HCT116 (cell line): Measurements from ENCODE around the gene FAM120A. TPM values are rescaled to one million over a fixed set of nuclear protein-coding genes. Genes with fewer than 3 reads are reported as not detected.

Experiments used
- ATAC-seq: fragments of 200-7000 bp; cut with Tn5 transposase; 2 replicates; pipeline ENCODE4 v1.9.1; 2020; ENCODE audit warnings: mild to moderate bottlenecking, moderate library complexity
- BruUV-seq: library from RNA; stranded (reverse); fragments of 400-500 nt; replicated peaks from 2 replicates; lab custom pipeline; 2021; lab: Mats Ljungman, UMichigan
- CTCF ChIA-PET: fragments of 300-600 bp; sonication (Branson Sonifier 250); formaldehyde crosslinking; loops from one replicate; lab custom pipeline; 2021; ENCODE audit warnings: antibody characterized with exemption; lab: Charles Lee
- POLR2A ChIA-PET: fragments of 300-600, 350-600 bp; sonication (Branson Sonifier 250); formaldehyde crosslinking; loops from one replicate; lab custom pipeline; 2021; ENCODE audit warnings: antibody characterized with exemption; lab: Charles Lee
- RAD21 ChIA-PET, 2 experiments: fragments of 300-600 bp; sonication (Branson Sonifier 250); formaldehyde crosslinking; loops; one replicate each; lab custom pipeline; 2023; ENCODE audit warnings: low total read pairs in 2 of 2; ENCODE audit not compliant: uncharacterized antibody in 2 of 2, unreplicated experiment in 2 of 2, low non-redundant PET in 1 of 2; lab: Charles Lee
- DNase-seq: peaks from one replicate; pipeline ENCODE4 v3.0.0-alpha.2; 2010; ENCODE audit warnings: low read depth, low spot score
- H2AFZ ChIP-seq: fragments of 200-600 bp; shearing (Covaris generic), sonication (generic); 2 replicates; pipeline ENCODE4 v1.6.1; 2017; ENCODE audit warnings: low read depth, mixed run types, mixed read lengths, antibody characterized with exemption, low read length; ENCODE audit not compliant: poor library complexity, severe bottlenecking
- H3K27ac ChIP-seq: 2 replicates; pipeline ENCODE4 v1.5.1; 2012; ENCODE audit warnings: low read depth, low read length
- H3K27me3 ChIP-seq: fragments of 200-600 bp; sonication (generic); 2 replicates; pipeline ENCODE4 v1.6.1; 2016; ENCODE audit warnings: mixed run types, low read length, mixed read lengths; ENCODE audit not compliant: insufficient read depth
- H3K36me3 ChIP-seq, 2 experiments: fragments of 200-500 bp in 1 of 2; fragments of 200-600 bp in 1 of 2; sonication (Bioruptor generic) in 1 of 2; sonication (generic) in 1 of 2; 2 replicates each; pipeline versions ENCODE4 v1.5.1 to v1.6.1; 2014 to 2016; ENCODE audit warnings: low read length in 2 of 2, inconsistent platforms in 1 of 2, mixed read lengths in 1 of 2, mixed run types in 1 of 2; ENCODE audit not compliant: insufficient read depth in 2 of 2, control insufficient read depth in 1 of 2
- H3K4me1 ChIP-seq, 2 experiments: fragments of 200-600 bp in 1 of 2; sonication (generic) in 1 of 2; 2 replicates each; pipeline versions ENCODE4 v1.5.1 to v1.6.1; 2012 to 2017; ENCODE audit warnings: low read length in 2 of 2, inconsistent platforms in 1 of 2, mild to moderate bottlenecking in 1 of 2, mixed read lengths in 1 of 2, mixed run types in 1 of 2, moderate library complexity in 1 of 2; ENCODE audit not compliant: insufficient read depth in 2 of 2, control insufficient read depth in 1 of 2
- H3K4me2 ChIP-seq: fragments of 200-600 bp; sonication (generic); 2 replicates; pipeline ENCODE4 v1.6.1; 2017; ENCODE audit warnings: mixed run types, low read length, mixed read lengths
- H3K4me3 ChIP-seq, 2 experiments: fragments of 200-600 bp in 1 of 2; sonication (generic) in 1 of 2; replicated peaks in 1 of 2; 2 replicates each; pipeline ENCODE4 v1.5.1; 2011 to 2016; ENCODE audit warnings: low read length in 2 of 2, control low read depth in 1 of 2, low read depth in 1 of 2, mild to moderate bottlenecking in 1 of 2, mixed read lengths in 1 of 2, mixed run types in 1 of 2
- H3K79me2 ChIP-seq: fragments of 200-600 bp; sonication (generic); 2 replicates; pipeline ENCODE4 v1.6.1; 2017; ENCODE audit warnings: mild to moderate bottlenecking, mixed run types, low read length, moderate library complexity, mixed read lengths; ENCODE audit not compliant: insufficient read depth
- H3K9ac ChIP-seq: fragments of 200-600 bp; sonication (generic); 2 replicates; pipeline ENCODE4 v1.6.1; 2016; ENCODE audit warnings: low read length, mixed read lengths
- H3K9me2 ChIP-seq: fragments of 200-600 bp; sonication (generic), shearing (Covaris generic); 2 replicates; pipeline ENCODE4 v1.6.1; 2017; ENCODE audit warnings: mixed run types, mild to moderate bottlenecking, moderate library complexity; ENCODE audit not compliant: insufficient read depth
- H3K9me3 ChIP-seq, 2 experiments: fragments of 200-500 bp in 1 of 2; fragments of 200-600 bp in 1 of 2; sonication (Bioruptor generic) in 1 of 2; sonication (generic) in 1 of 2; 2 replicates each; pipeline ENCODE4 v1.6.1; 2014 to 2017; ENCODE audit warnings: low read length in 2 of 2, mixed read lengths in 2 of 2, inconsistent platforms in 1 of 2, low read depth in 1 of 2, mild to moderate bottlenecking in 1 of 2, mixed run types in 1 of 2, moderate library complexity in 1 of 2; ENCODE audit not compliant: control insufficient read depth in 1 of 2, insufficient read depth in 1 of 2
- H4K20me1 ChIP-seq: fragments of 200-600 bp; sonication (generic), shearing (Covaris generic); 2 replicates; pipeline ENCODE4 v1.6.1; 2017; ENCODE audit warnings: mixed run types, mild to moderate bottlenecking, moderate library complexity; ENCODE audit not compliant: insufficient read depth
- POLR2A ChIP-seq: IDR thresholded peaks from 2 replicates; pipeline ENCODE4 v1.7.0; 2011; ENCODE audit warnings: borderline replicate concordance; ENCODE audit not compliant: insufficient read depth, insufficient read length; ENCODE audit errors: extremely low read depth
- RAD21 ChIP-seq: IDR thresholded peaks from 2 replicates; pipeline ENCODE4 v1.6.1; 2012; ENCODE audit warnings: low read depth, mild to moderate bottlenecking
- TCF7L2 ChIP-seq: IDR thresholded peaks from 2 replicates; pipeline ENCODE4 v1.7.0; 2011; ENCODE audit warnings: borderline replicate concordance, inconsistent platforms; ENCODE audit not compliant: insufficient read depth, insufficient read length; ENCODE audit errors: extremely low read depth
- intact Hi-C: fragments of 100-400 bp; cut with micrococcal nuclease; formaldehyde crosslinking; loops from 2 replicates; pipeline ENCODE4 v1.10.0; 2022
- total RNA-seq: library from RNA; stranded (reverse); gene quantifications from one replicate; pipeline ENCODE4 v1.2.1, GENCODE V29; 2021; ENCODE audit not compliant: unreplicated experiment
- TF ChIP-seq, protein P1 (sequence below), 3 experiments: fragments of 200-600 bp in 1 of 3; sonication (generic) in 1 of 3; IDR thresholded peaks in 2 of 3; conservative IDR thresholded peaks in 1 of 3; 2 replicates each; pipeline ENCODE4 v1.5.1; 2012 to 2017; ENCODE audit warnings: low read depth in 2 of 3, low read length in 2 of 3, antibody characterized with exemption in 1 of 3, borderline replicate concordance in 1 of 3, control low read depth in 1 of 3, mild to moderate bottlenecking in 1 of 3, mixed read lengths in 1 of 3, mixed run types in 1 of 3, moderate library complexity in 1 of 3; ENCODE audit not compliant: insufficient read depth in 1 of 3
- TF ChIP-seq, protein P2 (sequence below): IDR thresholded peaks from 2 replicates; pipeline ENCODE4 v1.6.1; 2012; ENCODE audit warnings: low read depth

The FAM120A gene
- total RNA-seq, 1 experiment from 2014 or later: 122 TPM

DNA sequence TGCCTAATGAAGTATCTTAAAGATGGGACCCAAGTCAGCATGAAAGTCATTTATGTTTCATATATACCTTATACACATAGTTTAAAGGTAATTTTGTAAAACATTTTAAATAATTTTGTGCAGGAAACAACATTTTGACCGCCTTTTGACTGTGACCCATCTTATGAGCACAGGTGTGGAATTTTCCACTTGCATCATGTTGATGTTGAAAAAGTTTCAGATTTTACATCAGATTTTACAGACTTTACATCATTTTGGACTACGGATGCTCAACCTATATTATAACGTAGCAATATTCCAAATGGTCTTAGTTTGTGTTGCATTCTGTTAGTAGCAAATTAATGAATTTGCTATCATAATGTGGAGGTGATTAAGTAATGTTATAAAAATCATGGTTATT, 23.6 kb downstream of the FAM120A start:
- H3K9me3 ChIP-seq: no peaks in the 10 kb centered on the region
- ChIA-PET RAD21 (no interaction called here), POLR2A (no interaction called here), CTCF (no interaction called here)
- H3K27me3 ChIP-seq: no peaks in the 10 kb centered on the region
- intact Hi-C loops: no loop called here
- no peak for DNase-seq
- no peak overlapping the region for H3K4me3 ChIP-seq
- H3K79me2 ChIP-seq: peaks cover 96% of the 10 kb centered on the region
- H3K9me2 ChIP-seq: no peaks in the 10 kb centered on the region
- peaks cover 19% of the 10 kb centered on the region; the same call in 1 of the 2 replicates for H4K20me1 ChIP-seq
- ATAC-seq: no peak
- H2AFZ ChIP-seq: no peak overlapping the region
- no TSS peak for BruUV-seq
- no peak overlapping the region for H3K9ac ChIP-seq
- H3K27ac ChIP-seq: no peak overlapping the region
- TF ChIP-seq, protein P1, sequence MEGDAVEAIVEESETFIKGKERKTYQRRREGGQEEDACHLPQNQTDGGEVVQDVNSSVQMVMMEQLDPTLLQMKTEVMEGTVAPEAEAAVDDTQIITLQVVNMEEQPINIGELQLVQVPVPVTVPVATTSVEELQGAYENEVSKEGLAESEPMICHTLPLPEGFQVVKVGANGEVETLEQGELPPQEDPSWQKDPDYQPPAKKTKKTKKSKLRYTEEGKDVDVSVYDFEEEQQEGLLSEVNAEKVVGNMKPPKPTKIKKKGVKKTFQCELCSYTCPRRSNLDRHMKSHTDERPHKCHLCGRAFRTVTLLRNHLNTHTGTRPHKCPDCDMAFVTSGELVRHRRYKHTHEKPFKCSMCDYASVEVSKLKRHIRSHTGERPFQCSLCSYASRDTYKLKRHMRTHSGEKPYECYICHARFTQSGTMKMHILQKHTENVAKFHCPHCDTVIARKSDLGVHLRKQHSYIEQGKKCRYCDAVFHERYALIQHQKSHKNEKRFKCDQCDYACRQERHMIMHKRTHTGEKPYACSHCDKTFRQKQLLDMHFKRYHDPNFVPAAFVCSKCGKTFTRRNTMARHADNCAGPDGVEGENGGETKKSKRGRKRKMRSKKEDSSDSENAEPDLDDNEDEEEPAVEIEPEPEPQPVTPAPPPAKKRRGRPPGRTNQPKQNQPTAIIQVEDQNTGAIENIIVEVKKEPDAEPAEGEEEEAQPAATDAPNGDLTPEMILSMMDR (IDR thresholded peaks at IDR 0.05 in 2 of 3, conservative IDR thresholded peaks at IDR 0.05 in 1 of 3; ENCODE audit: borderline replicate concordance in 1 of 3, insufficient read depth in 1 of 3, low read depth in 2 of 3, low read length in 2 of 3): no peak
- TF ChIP-seq, protein P2, sequence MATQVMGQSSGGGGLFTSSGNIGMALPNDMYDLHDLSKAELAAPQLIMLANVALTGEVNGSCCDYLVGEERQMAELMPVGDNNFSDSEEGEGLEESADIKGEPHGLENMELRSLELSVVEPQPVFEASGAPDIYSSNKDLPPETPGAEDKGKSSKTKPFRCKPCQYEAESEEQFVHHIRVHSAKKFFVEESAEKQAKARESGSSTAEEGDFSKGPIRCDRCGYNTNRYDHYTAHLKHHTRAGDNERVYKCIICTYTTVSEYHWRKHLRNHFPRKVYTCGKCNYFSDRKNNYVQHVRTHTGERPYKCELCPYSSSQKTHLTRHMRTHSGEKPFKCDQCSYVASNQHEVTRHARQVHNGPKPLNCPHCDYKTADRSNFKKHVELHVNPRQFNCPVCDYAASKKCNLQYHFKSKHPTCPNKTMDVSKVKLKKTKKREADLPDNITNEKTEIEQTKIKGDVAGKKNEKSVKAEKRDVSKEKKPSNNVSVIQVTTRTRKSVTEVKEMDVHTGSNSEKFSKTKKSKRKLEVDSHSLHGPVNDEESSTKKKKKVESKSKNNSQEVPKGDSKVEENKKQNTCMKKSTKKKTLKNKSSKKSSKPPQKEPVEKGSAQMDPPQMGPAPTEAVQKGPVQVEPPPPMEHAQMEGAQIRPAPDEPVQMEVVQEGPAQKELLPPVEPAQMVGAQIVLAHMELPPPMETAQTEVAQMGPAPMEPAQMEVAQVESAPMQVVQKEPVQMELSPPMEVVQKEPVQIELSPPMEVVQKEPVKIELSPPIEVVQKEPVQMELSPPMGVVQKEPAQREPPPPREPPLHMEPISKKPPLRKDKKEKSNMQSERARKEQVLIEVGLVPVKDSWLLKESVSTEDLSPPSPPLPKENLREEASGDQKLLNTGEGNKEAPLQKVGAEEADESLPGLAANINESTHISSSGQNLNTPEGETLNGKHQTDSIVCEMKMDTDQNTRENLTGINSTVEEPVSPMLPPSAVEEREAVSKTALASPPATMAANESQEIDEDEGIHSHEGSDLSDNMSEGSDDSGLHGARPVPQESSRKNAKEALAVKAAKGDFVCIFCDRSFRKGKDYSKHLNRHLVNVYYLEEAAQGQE: no peak
- TF ChIP-seq POLR2A (no peak), TCF7L2 (no peak), RAD21 (no peak)
- H3K36me3 ChIP-seq: peaks cover 4 to 8% of the 10 kb centered on the region in 2 experiments; a peak in 3 of 4 replicates
- no peak overlapping the region for H3K4me2 ChIP-seq
- H3K4me1 ChIP-seq: no peaks in the 10 kb centered on the region
